ENCODE data around the gene DOK4. TPM values are rescaled to one million over a fixed set of nuclear protein-coding genes. Genes with fewer than 3 reads are reported as not detected.
"Not testable (repeated sequence)": the region's sequence is repeated elsewhere in the genome, so short reads cannot be mapped to it uniquely, and the experiment has no call there.

The DOK4 gene
- total RNA-seq, 1 experiment from 2014 or later, result 15.5 TPM

DNA sequence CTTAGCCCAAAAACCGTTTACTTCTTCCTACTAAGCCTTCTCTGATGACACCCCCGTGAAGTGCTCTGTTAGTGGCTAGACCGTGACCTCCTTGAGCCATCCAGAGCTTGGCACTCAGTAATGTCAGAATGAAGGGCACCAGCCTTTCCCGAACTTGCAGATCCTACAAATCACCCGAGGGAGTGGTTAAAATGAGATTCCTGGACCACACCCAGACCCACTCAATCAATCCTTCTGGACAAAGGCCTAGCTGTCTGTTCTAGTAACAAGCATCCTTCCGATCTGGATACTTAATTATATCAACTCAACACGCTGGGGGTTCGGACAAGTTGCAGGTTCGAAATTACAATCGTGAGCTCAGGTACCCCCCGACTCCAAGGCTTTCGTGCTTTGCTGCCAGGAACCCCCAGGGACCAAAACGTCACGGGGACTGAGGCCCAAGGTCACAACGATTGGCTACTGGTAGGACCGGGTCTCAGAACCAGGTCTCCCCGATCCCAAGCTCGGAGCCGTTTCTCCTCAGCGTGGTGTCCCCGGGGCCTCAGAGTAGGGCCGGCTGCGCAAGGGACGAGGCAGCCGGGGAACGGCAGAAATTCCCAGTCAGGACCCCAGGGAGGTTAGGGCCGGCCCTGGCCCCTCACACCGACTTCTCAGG is 39.6 kb downstream of the DOK4 start:
- DNase-seq (ENCODE audit: low spot score), result no peak

DNA sequence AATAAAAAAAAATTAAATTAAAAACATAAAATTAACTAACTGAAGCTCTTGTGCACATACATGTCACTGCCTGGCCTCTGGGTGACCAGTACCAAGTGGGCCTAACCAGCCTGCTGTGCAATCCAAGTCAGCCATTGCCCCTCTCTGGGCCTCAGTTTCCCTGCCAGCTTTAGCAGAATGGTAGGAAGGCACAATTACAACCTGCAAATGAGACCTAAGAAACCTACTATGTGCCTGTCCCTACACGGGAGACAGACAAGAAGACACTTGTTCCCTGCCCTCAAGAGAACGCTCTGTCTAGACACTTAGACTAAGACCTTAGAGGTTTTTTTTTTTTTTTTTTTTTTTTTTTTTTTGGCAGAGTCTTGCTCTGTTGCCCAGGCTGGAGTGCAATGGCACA is 40.8 kb downstream of the DOK4 start:
- no peak for DNase-seq (ENCODE audit: low spot score)

DNA sequence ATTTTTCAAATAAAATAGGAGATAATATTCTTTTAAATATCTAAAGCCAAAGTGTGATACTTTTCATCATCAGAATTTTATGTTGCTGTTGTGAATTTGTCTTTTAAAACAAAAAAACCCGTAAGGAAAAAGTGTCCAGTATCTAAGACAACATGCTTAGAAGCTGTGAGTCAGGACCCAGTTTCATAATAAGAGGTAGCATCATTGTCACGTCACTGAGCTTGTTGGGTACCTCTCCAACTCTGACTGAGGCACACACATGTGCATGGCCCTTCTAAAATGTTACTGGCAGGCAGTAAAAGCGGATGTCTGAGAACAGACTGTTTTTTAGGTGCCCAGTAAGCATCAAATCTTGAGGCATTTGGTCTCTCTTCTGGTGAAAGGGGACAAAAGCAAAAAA is 41.6 kb downstream of the DOK4 start:
- no peak for DNase-seq (ENCODE audit: low spot score)

DNA sequence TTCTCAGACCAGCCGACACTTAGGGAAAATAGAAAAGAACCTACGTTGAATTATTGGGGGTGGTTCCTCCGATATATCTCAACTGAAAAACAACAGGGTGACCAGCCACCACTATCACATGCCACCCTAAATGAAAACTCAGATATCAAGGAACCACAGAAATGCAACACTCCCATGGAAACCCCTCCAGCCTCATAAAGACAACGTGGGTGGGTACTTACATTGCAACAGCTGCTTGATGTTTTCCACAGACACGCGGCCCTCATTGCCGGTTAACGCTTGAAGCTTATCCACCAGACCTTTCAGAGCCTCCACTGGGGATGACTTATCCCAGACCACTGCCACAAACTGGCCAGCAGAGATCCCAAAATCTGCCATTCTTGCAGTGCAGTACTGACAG is 45.7 kb downstream of the DOK4 start:
- DNase-seq (ENCODE audit: low spot score), result not testable (repeated sequence)

DNA sequence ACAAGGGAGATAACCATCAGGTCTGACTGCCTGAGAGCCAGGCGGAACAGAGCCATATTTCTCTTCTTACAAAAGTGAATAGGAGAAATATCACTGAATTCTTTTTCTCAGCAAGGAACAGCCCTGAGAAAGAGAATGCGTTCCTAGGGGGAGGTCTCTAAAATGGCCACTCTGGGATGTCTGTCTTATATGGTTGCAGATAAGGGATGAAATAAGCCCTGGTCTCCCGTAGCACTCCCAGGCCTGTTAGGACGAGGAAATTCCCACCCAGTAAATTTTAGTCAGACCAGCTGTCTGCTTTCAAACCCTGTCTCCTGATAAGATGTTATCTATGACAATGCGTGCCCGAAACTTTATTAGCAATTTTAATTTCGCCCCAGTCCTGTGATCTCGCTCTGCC is 46.3 kb downstream of the DOK4 start:
- not testable (repeated sequence) for DNase-seq (ENCODE audit: low spot score)

DNA sequence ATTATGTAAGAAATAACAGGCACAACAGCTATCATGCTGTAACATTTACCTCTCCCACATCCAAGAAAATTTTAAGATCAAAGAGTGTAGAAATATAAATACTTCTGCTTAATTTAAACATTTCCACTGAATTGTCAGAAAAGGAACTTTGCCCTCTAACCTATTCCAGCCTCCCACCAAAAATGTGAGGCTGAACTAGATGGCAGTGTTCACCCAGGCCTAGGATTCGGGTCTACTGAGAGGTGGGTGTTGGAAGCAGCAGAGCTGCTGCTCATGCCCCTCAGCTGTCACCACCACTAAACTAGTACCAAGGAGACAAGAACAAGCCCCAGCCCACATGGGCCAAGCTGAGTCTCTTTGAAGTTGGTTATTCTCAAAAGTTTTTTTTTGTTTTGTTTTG is 50.5 kb downstream of the DOK4 start:
- DNase-seq (ENCODE audit: low spot score), result no peak

DNA sequence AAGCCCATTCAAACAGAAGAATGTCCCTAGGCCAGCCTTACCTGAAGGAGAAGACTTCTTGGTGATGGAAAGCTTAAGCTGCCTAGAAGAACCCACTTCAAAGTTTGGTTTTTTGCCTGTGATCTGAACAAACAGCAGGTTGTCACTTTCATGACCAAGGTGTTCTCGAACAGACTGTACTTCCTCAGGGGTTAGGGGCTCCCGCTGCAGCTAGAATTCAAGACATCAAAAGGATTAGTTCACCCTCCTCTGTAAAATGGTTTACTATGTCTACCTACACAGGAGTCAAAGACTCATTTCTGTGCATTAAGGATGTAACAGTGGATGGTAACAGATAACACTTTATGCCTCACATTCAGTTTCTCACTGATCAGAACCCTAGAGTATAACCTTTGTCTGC is 52.3 kb downstream of the DOK4 start:
- no peak for DNase-seq (ENCODE audit: low spot score)

DNA sequence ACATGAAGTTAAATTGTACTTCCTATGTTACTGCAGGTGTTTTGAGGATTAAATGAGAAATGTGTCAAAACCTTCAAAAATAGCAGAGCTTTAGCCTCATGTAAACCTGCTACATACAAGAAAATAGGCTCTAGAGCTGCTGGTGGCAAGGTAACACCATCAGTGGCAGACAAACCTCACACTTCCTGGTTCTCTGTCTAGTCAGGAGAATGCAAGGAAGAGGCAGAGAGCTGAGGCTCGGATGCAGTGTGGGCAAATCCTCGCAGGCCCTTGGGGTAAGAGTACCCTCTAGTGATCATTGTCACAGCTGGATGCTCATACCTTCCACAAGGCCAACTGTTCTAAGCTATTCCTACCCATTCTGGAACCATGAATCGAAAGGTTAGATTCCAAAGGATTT is 53.3 kb downstream of the DOK4 start:
- no peak for DNase-seq (ENCODE audit: low spot score)

DNA sequence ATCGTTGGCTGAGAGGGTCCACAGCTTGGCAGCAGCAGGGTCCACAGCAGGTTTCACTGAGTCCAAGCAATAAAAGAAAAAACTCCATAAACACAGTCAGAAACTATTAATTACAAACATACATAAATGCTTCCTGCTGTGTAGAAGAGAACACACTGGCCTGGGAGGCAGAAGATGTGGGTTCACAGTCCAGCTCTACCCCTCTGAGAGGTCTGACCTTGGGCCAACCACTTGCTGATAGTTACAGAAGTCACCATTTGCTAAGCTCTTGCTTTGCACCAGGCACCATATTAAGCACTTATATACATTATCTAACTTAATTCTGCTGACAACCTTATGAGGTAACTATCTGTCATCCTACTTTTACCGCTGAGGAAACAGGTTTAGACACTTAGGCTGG is 53.8 kb downstream of the DOK4 start:
- no peak for DNase-seq (ENCODE audit: low spot score)

DNA sequence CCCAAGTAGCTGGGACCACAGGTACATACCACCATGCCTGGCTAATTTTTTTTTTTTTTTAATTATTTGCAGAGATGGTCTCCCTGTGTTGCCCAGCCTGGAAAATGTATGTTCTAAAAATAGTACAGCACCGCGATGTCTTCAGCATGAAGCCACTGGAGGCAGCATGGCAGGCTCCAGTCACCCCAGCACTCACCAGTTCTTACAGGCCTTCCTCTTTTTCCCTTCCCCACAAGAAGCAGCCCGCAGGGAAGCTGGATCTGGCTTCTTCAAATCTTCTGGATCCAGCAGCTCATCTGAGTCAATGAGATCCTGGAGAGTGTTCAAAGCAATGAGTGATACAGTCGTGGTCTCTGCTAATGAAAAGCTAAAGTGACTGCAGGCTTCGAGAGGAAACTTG is 55.3 kb downstream of the DOK4 start:
- no peak for DNase-seq (ENCODE audit: low spot score)

DNA sequence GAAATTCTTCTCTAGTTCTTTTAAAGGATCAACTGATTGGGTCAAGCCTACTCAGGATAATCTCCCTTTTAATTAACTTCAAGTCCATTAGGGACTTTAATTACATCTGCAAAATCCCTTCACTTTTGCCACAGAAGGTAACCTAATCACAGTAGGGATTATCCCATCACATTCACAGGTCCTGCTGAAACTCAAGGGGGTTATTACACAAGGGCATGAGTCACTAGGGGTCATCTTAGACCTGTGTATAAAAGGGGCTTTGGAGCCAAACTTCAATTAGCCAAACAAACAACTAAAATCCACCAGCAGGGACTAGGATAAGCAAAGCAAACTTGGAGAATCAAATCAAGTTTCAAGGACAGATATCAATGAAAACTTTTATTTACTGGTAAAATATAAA is 58.5 kb downstream of the DOK4 start:
- DNase-seq (ENCODE audit: low spot score), result no peak

DNA sequence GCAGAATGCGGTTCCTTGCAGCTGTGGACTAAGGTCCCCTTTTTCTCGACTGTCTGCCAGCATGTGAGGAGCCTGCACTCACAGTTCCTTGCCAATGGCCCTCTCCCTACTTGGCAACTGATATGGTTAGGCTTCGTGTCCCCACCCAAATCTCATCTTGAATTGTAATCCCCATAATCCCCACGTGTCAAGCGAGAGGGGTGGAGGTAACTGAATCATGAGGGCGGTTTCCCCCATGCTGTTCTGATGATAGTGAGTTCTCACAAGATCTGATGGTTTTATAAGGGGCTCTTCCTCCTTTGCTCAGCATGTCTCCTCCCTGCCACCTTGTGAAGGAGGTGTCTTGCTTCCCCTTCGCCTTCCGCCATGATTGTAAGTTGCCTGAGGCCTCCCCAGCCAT is 59.0 kb downstream of the DOK4 start:
- no peak for DNase-seq (ENCODE audit: low spot score)

DNA sequence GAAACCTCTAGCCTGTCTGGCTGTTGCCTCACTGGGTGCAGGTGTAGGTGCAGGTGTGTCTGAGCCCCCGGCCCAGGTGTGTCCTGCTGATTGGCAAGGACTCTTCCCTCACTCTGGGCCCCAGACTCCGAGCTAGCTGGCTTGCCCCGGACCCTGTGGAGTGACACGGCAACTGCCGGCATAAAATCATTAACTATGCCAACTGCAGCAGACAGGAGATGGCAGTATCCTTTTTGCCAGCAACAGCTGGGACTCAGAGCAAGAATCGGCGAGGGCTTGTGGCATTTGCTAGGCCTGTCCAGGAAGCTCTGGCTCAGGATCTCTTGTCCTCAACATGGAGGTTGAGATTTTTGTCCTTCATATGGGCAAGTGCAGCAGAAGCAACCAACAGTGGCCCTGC is 59.9 kb downstream of the DOK4 start:
- DNase-seq (ENCODE audit: low spot score), result no peak

DNA sequence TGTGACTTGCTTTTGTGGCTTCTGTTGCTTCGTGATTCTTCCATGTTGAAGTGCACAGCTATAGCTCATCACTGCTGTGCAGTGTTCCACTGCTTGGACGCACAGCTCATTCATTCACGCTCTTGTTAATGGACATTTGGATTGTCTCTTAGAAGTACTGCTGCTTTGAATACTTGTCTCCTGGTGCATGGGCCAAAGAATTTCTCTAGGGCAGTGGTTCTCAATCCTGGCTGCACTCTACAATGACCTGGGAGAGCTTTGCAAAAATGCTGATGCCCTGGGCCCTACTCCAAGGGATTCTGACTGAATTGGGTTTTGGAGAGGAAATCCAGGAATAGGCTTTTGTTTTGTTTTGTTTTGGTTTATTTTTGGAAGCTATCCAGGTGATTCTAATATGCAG is 61.7 kb downstream of the DOK4 start:
- DNase-seq (ENCODE audit: low spot score), result no peak

DNA sequence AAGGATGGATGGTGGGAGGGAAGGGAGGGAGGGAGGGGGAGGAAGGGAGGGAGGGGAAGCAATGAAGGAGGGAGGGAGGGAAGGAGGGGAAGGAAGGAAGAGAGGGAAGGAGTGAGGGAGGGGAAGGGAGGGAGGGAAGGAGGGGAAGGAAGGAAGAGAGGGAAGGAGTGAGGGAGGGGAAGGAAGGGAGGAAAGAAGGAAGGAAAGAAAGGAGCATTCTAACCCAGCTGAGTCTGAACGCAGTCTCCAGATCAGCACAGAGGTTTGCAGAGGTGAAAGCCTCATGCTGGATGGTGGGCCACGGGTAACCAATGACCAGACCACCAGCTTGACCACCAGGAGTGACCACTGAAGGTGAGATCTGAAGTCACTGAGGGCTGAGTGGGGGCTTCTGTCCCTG is 63.1 kb downstream of the DOK4 start:
- DNase-seq (ENCODE audit: low spot score), result no peak

DNA sequence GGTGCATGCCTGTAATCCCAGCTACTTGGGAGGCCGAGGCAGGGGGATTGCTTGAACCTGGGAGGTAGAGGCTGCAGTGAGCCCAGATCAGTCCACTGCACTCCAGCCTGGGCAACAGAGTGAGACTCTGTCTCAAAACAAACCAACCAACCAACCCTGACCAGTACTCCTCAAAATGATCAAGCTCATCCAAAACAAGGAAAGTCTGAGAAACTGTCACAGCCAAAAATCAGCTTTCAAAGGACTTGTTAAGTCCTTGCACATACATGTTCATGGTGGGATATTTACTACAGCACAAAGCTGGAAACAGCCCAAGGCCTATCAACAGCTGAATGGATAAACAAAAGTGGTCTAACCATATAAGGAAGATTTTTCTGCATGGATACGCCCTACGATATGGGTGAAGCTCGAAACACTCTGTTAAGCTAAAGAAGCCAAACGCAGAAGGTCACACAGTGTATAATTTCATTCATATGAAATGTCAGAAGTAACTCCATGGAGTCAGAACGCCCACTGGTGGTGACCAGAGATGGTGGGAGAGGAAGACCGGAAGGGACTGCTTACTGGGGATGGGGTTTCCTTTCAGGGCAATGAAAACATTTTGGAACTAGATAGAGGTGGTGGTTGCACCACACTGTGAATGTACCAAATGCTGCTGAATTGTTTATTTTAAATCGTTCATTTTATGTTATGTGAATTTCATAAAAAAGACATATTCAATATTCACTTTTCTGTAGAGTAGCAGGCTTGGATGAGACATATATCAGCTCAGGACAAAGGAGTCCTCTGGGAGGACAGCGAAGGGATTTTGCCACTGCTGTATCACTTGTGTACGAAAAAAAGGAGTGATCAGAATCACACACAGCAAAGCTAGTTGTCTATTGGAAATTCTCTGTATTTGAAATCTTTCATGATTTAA is 64.0 kb downstream of the DOK4 start:
- peak; percentile 71 for DNase-seq (ENCODE audit: low spot score)

Other genes with a start within 250 kb of the DOK4 start
- gene ARL2BP, start 241.2 kb downstream of the DOK4 start, total RNA-seq (2014; rRNA removed; shearing (Covaris generic)), result 98.4 and 100 TPM in 2 replicates
- 0.17 TPM in 1 of 2 replicates, not detected in the other for gene PLLP, start 201.8 kb downstream of the DOK4 start, total RNA-seq (2014; rRNA removed; shearing (Covaris generic))
- not detected in 2 replicates for gene CCL22, start 127.7 kb downstream of the DOK4 start, total RNA-seq (2014; rRNA removed; shearing (Covaris generic))
- gene CX3CL1, start 114.0 kb downstream of the DOK4 start, total RNA-seq (2014; rRNA removed; shearing (Covaris generic)), result 0.70 and 0.85 TPM in 2 replicates
- not detected in 2 replicates for gene CCL17, start 81.7 kb downstream of the DOK4 start, total RNA-seq (2014; rRNA removed; shearing (Covaris generic))
- 88.4 and 96.4 TPM in 2 replicates for gene CIAPIN1, start 39.1 kb downstream of the DOK4 start, total RNA-seq (2014; rRNA removed; shearing (Covaris generic))
- 67.6 and 76.9 TPM in 2 replicates for gene COQ9, start 39.0 kb downstream of the DOK4 start, total RNA-seq (2014; rRNA removed; shearing (Covaris generic))
- gene POLR2C, start 23.8 kb downstream of the DOK4 start, total RNA-seq (2014; rRNA removed; shearing (Covaris generic)), result 201 and 244 TPM in 2 replicates
- 5.8 and 10.2 TPM in 2 replicates for gene CCDC102A, start 50.1 kb upstream of the DOK4 start, total RNA-seq (2014; rRNA removed; shearing (Covaris generic))
- not detected in 2 replicates for gene ADGRG5, start 56.1 kb upstream of the DOK4 start, total RNA-seq (2014; rRNA removed; shearing (Covaris generic))
- gene ADGRG1, start 142.1 kb upstream of the DOK4 start, total RNA-seq (2014; rRNA removed; shearing (Covaris generic)), result 1.2 and 1.3 TPM in 2 replicates
- not detected in 2 replicates for gene ADGRG3, start 181.8 kb upstream of the DOK4 start, total RNA-seq (2014; rRNA removed; shearing (Covaris generic))
- 0.02 TPM in 1 of 2 replicates, not detected in the other for gene DRC7, start 208.3 kb upstream of the DOK4 start, total RNA-seq (2014; rRNA removed; shearing (Covaris generic))
- 22.1 and 24.9 TPM in 2 replicates for gene KATNB1, start 249.3 kb upstream of the DOK4 start, total RNA-seq (2014; rRNA removed; shearing (Covaris generic))

Data from H4 (cell line).